Measurements from ENCODE around the gene HDAC10. TPM values are rescaled to one million over a fixed set of nuclear protein-coding genes. Genes with fewer than 3 reads are reported as not detected.
"Not testable (repeated sequence)": the region's sequence is repeated elsewhere in the genome, so short reads cannot be mapped to it uniquely, and the experiment has no call there.

HDAC10 gene
- total RNA-seq, 2 donors from 2014 or later = 14.1 to 23.6 TPM

GRCh38 chr22:50273781-50274180, 22.7 kb upstream of the HDAC10 start:
- DNase-seq (ENCODE audit: low spot score); intact Hi-C loops (cut with DNase I): not testable (repeated sequence)

- DNase-seq (ENCODE audit: low spot score); intact Hi-C loops (cut with DNase I): not testable (repeated sequence)
Measured at GRCh38 chr22:50273352-50273751, 22.3 kb upstream of the HDAC10 start.

- intact Hi-C loops (cut with DNase I) = no loop called here
- no peak for DNase-seq (ENCODE audit: low spot score)
Measured at GRCh38 chr22:50272044-50272802, 21.2 kb upstream of the HDAC10 start.

GRCh38 chr22:50271519-50271970, 20.5 kb upstream of the HDAC10 start:
- DNase-seq (ENCODE audit: low spot score) = no peak
- intact Hi-C loops (cut with DNase I) = no loop called here

- intact Hi-C loops (cut with DNase I) = no loop called here
- DNase-seq (ENCODE audit: low spot score) = peak; percentile 92
Measured at GRCh38 chr22:50270666-50271394, 19.8 kb upstream of the HDAC10 start.

- intact Hi-C loops (cut with DNase I) = loop anchor here in 1 of 2 donors (2.0 kb wide), 1 partner anchor 73 kb away; the partner anchor contains the start of gene PPP6R2
- no peak for DNase-seq (ENCODE audit: low spot score)
Measured at GRCh38 chr22:50269970-50270665, 19.1 kb upstream of the HDAC10 start, which contains the start of gene MAPK11. TSS of gene MAPK11 (minus strand) at chr22:50270380. CDS start at chr22:50270292, 88 bp downstream.

DNA sequence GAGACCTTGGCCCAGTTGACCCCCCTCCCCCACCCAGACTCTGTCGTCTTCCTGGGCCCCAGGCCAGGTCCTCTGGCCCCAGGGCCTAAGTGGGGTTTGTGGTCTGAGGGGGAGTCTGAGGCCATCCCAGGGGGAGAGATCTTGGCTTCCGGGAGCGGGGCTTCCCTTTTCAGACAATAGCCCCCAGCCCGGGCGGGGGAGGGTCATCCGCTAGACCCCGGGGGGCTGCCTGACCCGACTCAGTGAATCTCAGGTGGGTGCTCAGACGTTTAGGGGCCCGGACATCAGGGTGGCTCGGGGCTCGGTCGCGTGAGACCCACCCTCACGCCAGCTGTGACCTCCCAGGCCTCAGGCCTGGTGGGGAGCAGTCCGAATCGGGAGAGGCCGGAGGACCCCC, 18.5 kb upstream of the HDAC10 start:
- no peak for DNase-seq (ENCODE audit: low spot score)
- intact Hi-C loops (cut with DNase I) = loop anchor here in 1 of 2 donors (2.0 kb wide), 1 partner anchor 73 kb away; the partner anchor contains the start of gene PPP6R2

DNA sequence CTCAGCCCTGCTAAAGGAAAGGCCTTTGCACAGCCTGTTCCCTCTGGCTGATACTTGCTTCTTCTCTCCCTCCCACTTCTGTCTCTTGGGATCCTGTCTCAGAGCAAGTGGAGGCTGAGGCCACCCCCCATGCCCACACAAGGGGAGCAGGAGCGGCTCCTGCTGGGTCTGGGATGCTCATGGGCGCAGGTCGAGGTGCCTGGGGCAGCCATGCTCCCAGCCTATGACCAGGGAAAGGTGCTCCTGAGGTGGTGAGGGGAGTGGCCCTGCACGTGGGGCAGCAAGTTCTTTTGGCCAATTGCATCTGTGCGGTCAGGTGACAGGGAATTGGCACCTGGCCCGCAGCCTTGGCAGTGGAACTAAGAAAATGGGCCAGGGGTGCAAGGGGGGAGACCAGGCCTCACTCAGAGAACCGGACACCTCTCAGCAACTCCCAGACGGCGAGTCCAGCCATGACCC, 17.6 kb upstream of the HDAC10 start:
- no peak for DNase-seq (ENCODE audit: low spot score)
- intact Hi-C loops (cut with DNase I) = loop anchor here in 1 of 2 donors (2.0 kb wide), 1 partner anchor 74 kb away; the partner anchor contains the start of gene PPP6R2

GRCh38 chr22:50267591-50268390, 16.7 kb upstream of the HDAC10 start:
- intact Hi-C loops (cut with DNase I) = loop anchor here in 1 of 2 donors (2.0 kb wide), 1 partner anchor 75 kb away; the partner anchor contains the start of gene PPP6R2
- DNase-seq (ENCODE audit: low spot score) = no peak

DNA sequence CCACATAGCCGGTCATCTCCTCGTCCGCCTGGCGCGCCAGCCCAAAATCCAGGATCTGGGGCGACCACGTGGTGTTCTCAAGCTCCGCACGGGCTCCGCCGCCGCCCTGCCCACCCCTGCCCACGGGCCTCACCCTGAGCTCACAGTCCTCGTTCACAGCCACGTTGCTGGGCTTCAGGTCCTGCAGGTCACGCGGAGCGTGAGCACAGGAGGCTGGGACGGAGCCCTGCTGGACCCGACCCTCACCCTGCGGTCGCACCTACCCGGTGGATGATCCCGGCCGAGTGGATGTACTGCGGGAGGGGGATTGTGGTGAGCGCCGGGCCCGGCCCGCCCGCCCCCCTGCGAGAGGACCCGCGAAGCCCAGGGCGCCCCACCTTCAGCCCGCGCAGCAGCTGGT, 15.9 kb upstream of the HDAC10 start:
- intact Hi-C loops (cut with DNase I) = no loop called here
- DNase-seq (ENCODE audit: low spot score) = no peak

- intact Hi-C loops (cut with DNase I) = no loop called here
- no peak for DNase-seq (ENCODE audit: low spot score)
Measured at GRCh38 chr22:50264946-50265669, 14.0 kb upstream of the HDAC10 start.

GRCh38 chr22:50264104-50264745, 13.2 kb upstream of the HDAC10 start:
- intact Hi-C loops (cut with DNase I) = no loop called here

DNA sequence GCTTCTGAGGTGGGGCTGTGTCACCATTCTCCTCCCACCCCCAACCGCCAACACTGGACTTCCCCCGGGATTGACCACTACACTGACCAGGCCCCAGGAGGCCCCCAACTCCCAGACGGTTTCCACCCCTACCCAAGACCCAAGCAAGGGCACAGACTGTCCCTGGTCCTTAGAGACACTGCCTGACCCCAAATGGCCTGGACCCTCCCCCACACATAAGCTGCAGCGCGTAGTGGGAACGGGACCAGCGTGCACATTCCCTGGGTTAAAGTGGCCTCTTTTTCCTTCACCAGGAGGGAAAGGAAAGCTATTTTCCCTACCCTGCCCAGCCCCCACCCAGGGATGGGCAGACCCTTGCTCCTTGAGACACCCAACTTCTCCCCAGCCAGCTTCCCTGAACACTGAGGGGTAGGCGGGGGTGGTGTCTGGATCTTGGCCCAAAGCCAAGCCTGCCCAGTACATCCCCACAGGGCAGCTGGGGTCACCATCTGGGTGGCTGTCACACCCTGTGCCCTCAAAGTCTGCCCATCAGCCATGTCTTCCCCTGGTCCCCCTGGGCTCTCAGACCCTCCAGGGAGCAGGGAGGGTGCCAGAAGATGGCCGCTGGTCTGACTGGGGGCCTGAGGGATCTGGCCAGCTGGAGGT, 12.0 kb upstream of the HDAC10 start:
- intact Hi-C loops (cut with DNase I) = no loop called here
- DNase-seq (ENCODE audit: low spot score) = no peak

More at GRCh38 chr22:50264104-50264745, 13.2 kb upstream of the HDAC10 start:
- DNase-seq (ENCODE audit: low spot score) = no peak

DNA sequence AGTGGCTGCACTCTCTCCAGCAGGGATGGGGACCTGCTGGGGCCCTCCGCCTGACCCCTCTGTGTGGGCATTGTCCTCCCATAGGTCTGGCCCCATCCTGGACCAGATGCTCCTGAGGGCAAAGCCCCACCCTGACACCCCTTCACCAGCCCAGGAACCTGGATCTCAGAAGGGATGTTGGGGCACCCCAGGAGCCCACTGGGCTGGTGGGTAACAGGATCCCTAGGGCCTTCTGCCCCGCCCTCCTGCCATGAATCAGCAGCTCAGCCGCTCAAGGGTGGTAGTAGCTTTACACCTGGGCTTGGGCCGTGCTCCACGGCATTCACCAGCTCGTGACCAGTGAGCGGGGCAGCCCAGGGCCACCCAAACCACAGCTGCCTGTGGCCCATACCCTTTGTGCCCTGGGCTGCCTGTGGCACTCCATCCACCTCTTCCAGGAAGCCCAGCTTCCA, 11.4 kb upstream of the HDAC10 start:
- DNase-seq (ENCODE audit: low spot score) = no peak
- intact Hi-C loops (cut with DNase I) = no loop called here

DNA sequence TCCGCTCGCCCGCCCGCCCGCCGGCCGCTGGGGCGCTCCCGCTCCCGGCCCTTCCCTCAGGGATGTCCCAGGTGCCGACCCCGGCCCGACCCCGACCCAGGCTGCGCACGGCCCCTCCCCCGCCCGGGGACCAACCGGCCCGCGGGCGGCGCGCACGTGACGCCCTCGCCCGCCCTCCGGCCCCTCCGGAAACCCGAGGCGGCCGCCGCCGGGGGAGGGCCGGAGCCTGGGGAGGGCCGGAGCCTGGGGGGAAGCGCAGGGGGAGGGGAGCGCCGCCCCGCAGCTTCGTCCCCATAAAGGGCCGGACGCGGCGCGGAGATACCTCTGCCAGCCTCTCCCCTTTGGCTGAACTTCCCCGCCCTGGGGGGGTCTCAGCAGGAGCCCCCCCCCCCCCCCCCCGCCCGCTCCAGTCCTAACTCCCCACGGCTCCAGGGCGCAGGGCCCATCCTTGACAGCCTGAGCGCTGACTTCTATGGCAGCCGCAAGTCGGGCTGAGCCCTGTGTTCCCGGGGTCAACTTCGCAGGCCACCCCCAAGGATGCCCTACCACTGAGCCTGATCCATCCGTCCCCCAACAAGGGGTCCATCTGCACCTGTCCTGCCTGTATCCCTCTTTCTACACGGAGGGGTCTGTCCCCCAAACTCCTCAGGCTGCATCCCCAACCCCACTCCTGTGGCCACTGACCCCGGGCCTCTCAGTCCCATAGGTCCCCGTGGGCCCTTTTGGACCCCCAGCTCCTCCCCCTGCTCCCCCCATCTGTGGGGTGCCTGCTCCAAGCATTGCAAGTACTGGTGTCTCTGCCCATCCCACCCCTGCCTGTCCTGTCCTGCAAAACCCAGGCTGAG, 10.8 kb upstream of the HDAC10 start, which contains the start of gene MAPK12:
Gene MAPK12, minus strand, starts transcription at position 69 of the 845 bp plus-strand sequence. CDS start 174 bp downstream, outside the sequence.
- intact Hi-C loops (cut with DNase I) = no loop called here
- no peak for DNase-seq (ENCODE audit: low spot score)
